ENCODE data around the gene SMAD3.
A peak's percentile ranks its signal among the peaks of the same experiment; 100 is the strongest.

SMAD3 gene

GRCh38 chr15:67167091-67167490 lies 101.7 kb downstream of the SMAD3 start:
- no peak for DNase-seq

GRCh38 chr15:67168694-67169093 lies 103.3 kb downstream of the SMAD3 start:
- DNase-seq = no peak

- DNase-seq = no peak
These were observed 104.9 kb downstream of the SMAD3 start for GRCh38 chr15:67170143-67170925.

GRCh38 chr15:67171471-67171870 lies 106.1 kb downstream of the SMAD3 start:
- no peak for DNase-seq

- no peak for DNase-seq
These were observed 106.8 kb downstream of the SMAD3 start for GRCh38 chr15:67172172-67172571.

- no peak for DNase-seq
These were observed 107.6 kb downstream of the SMAD3 start for GRCh38 chr15:67173005-67173404.

- DNase-seq = no peak
These were observed 108.4 kb downstream of the SMAD3 start for GRCh38 chr15:67173786-67174185.

- DNase-seq = no peak
These were observed 109.0 kb downstream of the SMAD3 start for GRCh38 chr15:67174446-67174845.

GRCh38 chr15:67174864-67175573 lies 109.6 kb downstream of the SMAD3 start:
- no peak for DNase-seq

GRCh38 chr15:67175643-67176071 lies 110.3 kb downstream of the SMAD3 start:
- peak; percentile 53 for DNase-seq

- DNase-seq = peak; percentile 66
These were observed 111.0 kb downstream of the SMAD3 start for GRCh38 chr15:67176195-67176971.

- no peak for DNase-seq
These were observed 112.3 kb downstream of the SMAD3 start for GRCh38 chr15:67177752-67178151.

- DNase-seq = no peak
These were observed 113.3 kb downstream of the SMAD3 start for GRCh38 chr15:67178569-67179210.

- no peak for DNase-seq
These were observed 114.1 kb downstream of the SMAD3 start for GRCh38 chr15:67179411-67179995.

GRCh38 chr15:67180035-67180434 lies 114.6 kb downstream of the SMAD3 start:
- DNase-seq = no peak

GRCh38 chr15:67180514-67181191 lies 115.3 kb downstream of the SMAD3 start:
- DNase-seq = no peak

- DNase-seq = no peak
These were observed 115.8 kb downstream of the SMAD3 start for GRCh38 chr15:67181221-67181639.

- DNase-seq = no peak
These were observed 118.2 kb downstream of the SMAD3 start for GRCh38 chr15:67183443-67184169.

GRCh38 chr15:67184208-67184925 lies 119.0 kb downstream of the SMAD3 start:
- no peak for DNase-seq

- DNase-seq = no peak
These were observed 119.6 kb downstream of the SMAD3 start for GRCh38 chr15:67185051-67185450.

Data from right hindlimb (tissue), 1 donor.